ENCODE measurements around the gene RAB40C.

The RAB40C gene

GRCh38 chr16:589658-590187 lies at the start of gene RAB40C:
TSS of gene RAB40C (plus strand) at chr16:590066. CDS start at chr16:590292, 226 bp downstream.
- DNase-seq, result peak; percentile 97

DNA sequence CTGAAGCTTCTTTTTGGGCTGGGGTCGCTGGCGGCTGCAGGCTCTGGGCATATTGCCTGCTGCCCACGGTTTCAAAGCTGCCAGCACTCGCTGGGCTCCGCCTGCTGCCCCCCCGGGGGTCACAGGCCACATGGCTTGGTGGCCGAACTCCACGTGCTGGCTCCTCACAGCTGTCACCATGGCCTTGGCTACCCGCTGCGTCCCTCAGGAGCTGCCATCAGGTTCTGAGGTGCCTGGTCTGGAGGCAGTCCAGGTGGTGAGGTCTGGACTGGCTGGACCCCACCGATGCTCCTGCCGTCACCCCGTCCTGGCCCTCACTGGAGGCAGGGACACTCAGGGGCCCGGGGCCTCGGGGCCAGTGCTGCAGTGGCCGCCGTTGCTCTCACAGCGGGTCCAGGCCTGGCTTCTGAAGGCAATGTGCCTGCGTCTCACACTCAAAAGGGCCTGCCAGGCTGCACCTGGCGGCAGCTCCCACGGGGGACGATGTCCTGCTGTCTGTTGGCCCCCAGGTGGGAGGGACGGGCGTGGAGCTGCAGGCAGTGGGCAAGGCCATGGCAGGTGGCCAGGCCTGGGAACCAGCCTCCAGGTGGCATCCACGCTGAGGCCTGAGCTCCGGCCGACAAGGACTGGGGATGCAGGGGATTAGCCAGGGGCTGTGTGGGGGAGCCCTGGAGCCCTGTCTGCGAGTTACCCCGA lies 49.1 kb upstream of the RAB40C start:
- DNase-seq, result no peak

DNA sequence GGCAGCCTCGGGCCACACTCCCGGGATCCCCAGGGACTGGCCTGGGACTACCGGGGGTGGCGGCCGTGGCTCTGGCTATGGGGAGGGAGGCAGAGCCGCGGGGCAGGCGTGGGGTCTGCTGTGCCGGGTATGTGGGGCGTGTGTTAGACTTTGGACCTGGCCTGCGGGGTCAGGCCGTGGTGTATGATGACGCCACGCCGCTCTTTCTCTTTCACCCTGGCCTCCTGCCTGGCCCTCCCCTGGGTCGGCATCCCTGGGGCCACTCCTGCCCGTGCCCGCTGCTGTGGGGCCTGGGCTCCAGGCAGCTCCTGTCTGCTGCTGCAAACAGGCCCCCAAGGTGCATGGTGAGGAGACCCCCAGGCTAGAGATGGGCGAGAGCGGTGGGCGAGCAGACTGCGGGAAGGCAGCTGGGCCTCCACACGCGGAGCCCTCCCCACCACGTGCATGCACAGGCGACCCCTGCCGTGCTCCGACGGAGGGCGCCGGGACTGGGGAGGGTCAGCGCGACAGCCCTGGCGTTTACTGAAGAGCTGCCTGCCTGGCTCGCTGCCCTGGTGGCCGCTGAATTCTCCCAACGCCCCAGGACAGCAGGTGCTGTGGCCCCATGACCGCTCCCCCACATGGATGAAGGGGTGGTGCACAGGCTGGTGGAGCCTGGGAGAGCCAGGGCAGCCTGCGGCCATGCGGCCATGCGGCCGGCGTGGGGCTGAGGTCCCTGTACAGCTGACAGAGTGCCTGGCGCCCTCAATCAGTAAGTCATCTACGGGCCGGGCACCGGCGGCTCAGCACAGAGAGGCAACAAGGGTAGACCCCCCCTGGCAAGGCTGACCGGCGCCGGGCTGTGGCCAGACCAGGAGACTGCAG lies 46.3 kb upstream of the RAB40C start:
- no peak for DNase-seq

- DNase-seq, result no peak
Measured at GRCh38 chr16:544517-544916, 45.3 kb upstream of the RAB40C start.

DNA sequence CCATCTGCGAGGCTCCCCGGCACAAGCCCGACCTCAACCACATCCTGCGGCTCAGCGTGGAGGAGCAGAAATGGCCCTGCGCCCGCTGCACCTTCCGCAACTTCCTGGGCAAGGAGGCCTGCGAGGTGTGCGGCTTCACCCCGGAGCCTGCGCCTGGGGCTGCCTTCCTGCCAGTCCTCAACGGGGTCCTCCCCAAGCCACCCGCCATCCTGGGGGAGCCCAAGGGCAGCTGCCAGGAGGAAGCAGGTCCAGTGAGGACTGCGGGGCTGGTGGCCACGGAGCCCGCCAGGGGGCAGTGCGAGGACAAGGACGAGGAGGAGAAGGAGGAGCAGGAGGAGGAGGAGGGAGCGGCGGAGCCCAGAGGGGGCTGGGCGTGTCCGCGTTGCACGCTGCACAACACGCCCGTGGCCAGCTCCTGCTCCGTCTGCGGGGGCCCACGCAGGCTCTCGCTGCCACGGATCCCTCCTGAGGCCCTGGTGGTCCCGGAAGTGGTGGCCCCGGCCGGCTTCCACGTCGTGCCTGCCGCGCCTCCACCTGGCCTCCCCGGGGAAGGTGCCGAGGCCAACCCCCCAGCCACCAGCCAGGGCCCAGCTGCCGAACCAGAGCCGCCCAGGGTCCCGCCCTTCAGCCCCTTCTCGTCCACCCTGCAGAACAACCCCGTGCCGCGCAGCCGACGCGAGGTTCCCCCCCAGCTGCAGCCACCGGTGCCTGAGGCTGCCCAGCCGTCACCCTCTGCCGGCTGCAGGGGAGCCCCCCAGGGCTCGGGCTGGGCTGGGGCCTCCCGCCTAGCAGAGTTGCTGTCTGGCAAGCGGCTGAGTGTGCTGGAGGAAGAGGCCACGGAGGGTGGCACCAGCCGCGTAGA lies 42.7 kb upstream of the RAB40C start:
- no peak for DNase-seq

DNA sequence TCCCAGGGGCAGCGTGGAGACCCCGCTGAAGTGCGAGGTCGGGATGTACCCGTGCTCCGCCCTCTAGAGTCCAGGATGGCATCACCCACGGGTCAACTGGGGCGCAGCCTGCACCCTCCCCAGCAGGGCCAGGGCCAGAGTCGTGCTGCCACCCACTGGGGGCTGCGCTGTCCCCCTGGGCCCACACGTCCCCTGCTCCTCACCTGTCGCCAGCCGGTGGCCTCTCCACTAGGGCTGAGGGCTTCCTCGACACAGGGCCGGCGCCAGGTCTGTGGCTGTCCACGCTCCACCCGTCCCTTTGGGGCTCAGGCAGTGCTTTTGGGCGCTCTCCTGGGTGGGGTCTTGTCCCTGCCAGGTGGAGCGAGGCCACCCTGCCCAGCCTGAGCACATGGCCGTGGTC lies 41.3 kb upstream of the RAB40C start:
- no peak for DNase-seq

- DNase-seq, result no peak
Measured at GRCh38 chr16:549544-550263, 40.2 kb upstream of the RAB40C start.

- no peak for DNase-seq
Measured at GRCh38 chr16:551210-551609, 38.7 kb upstream of the RAB40C start.

- DNase-seq, result no peak
Measured at GRCh38 chr16:552171-552570, 37.7 kb upstream of the RAB40C start.

- no peak for DNase-seq
Measured at GRCh38 chr16:553601-554296, 36.1 kb upstream of the RAB40C start.

- no peak for DNase-seq
Measured at GRCh38 chr16:554297-554621, 35.6 kb upstream of the RAB40C start.

DNA sequence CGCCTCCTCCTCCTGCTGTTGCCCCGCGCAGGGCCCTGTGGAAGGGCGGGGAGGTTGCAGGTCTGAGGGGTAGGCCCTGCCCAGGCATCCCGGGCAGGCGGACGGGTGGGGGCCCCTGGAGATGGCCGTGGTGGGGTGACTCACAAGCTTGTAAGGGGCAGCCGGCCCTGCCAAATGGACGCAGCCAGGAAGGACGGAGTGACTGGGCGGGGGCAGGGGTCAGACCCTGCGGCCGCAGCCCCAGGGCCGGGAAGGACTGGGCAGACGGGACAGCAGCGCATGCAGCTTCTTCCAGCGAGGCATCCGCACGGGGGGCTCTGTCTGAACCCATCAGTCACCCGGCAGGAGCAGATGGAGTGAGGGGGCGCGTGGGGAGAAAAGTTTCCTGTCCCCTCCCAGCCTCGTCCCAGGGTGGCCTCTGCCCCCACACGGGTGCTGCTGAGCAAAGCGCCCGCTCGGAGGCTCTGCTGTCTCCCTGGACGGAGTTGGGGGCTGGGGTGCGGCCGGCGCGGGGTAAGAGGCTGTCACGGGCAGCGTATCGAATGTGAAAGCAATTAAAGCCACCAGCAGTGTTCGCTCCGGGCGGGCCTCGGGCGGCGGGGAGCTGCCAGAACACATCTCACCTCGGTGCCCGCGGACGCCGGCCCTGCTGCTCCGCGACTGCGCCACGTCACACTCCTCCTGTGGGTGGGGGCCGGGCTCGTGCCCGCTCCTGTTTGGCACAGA lies 35.1 kb upstream of the RAB40C start:
- peak; percentile 68 for DNase-seq

DNA sequence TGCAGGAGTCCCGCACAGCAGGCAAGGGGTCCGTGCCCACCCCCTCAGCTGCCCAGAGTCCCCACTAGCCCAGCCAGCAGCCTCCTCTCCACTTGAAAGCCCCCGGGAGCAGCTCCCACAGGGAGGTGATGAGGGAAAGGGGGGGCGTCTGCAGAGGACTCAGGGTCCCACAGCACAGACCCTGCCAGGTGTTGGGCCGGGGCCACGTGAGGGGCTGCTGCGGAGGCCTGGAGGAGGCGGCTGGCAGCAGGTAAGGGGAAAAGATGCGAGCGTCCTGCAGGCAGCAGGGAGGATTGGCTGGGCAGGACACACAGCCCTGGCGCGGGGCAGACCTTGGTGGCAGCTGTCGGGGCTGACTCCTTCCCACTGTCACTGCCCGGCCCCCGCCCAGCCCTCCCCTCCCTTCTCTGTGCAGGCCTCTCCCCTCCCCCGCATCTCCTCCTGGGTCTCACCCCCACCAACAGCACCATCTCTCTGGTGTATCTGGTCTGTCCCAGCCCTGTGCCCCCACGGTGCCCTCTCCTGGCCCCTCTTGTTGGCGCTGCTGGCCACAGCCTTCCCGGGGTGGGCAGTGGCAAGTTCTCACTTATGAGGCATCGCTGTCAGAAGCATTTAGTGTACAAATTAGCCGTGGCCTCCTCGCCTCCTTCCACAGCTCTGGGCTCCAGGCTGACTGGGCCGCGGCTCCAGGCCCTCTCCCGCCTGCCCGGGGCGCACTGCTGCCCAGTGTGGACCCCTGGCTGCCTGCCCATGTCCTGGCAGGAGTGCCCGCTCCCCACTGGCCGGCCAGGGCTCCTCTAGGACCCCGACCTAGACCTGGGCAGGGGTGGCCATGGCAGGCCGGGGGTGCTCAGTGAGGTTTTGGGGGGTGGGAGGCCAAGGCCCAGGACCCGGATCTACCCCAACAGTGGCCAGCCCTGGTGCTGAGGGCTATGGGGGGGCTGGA lies 34.1 kb upstream of the RAB40C start:
- DNase-seq, result no peak

DNA sequence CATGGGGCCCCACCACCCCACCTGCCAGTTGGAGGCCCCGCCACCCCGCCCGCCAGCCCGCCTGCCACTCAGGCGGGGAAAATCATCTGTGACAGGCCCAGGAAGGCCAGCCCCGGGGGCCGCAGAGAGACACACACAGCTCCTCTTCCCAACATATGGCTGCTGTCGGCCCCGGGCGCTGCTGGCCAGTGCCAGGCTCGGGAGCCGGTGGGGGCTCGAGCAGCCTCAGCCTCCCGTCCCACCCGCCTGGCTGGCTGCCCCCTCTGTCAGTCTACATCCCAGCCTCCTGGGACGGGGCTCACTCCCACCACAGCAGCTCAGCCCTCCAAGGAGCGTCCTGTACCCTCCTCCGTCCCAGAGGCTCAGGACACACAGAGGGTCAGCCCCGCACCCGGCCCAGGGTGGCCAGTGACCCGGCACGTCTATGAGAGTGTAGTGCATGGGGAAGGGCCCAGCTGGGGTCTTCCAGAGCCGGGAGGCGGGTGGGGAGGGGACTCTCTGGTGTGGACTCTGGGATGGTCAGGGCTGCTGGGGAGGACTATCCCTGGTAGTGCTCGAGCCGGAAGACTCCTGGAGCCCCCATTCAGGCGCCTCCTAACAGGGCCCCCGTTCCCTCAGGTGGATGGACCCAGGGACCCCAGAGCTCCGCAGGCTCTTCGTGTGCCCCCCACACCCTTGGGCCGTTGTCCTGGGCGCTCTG lies 33.2 kb upstream of the RAB40C start:
- DNase-seq, result no peak

DNA sequence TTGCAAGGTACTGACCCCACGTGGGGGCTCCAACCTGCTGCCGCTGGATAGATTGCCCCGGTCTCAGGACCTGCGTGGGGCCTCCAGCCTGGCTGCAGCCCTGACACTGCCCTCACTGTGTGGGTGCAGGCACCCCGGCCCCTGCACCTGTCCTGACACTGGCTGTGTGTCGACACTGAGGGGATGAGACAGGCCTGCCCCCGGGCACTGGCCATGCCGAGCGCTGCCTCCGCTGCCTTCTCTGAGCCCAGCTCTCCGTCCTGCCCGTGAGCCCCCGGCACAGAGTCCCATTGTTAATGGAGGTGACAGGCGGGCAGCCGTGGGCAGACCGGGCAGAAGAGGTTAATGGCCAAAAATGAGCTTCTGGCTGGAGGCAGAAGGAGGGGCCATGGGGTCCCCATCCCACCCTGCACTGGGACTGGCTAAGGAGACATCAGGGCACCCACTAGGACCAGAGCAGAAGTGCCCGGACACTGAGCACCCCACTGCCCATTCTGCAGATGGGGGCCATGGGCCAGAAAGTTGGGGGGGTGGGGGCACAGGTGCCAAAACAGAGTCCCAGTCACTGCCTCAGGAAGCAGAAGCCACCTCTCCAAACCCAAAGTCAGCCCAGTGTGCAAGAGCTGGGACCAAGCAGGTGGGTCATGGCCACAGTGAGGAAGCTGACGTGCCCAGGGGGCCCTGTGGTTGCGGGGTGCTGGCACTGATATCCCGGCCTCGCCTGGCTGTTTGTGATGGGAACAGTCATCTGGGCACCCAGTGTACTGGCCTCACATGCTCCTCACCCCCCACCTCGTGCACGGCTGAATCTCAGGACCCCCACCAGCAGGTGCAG lies 32.2 kb upstream of the RAB40C start:
- DNase-seq, result no peak

DNA sequence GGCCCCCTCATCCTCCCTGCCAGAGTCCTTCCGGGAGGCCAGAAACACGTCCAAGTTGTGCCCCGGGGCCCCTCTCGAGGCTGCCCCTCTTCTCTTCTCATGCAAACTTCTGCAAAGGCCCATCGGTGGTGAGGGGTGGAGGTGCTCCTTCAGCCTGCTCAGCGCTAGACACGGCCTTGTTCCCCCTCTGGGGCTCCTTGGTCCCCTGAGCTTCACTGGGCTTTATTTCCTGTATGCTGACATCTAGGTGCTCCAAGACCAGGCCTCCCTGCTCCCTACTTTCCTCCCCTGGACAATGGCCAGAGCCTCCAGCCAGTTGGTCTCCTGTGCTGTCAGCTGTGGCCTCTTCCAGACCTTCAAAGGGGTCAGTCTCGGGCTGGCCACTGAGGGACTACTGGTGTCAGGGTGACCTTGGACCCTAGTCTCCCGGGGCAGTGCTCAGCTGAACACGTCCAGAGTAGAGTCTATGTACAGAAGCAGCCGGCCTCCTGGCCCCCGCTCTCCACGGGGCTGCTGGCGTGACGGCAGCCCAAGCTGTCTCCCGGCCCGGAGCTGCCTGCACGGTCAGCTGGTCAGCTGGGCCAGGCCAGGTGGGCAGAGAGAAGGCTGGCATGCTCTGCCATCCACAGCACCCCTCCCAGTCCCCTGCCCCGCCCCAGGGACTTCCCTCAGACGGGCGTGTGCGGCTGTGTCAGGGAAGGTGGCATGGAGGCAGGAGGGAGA lies 31.4 kb upstream of the RAB40C start:
- no peak for DNase-seq

DNA sequence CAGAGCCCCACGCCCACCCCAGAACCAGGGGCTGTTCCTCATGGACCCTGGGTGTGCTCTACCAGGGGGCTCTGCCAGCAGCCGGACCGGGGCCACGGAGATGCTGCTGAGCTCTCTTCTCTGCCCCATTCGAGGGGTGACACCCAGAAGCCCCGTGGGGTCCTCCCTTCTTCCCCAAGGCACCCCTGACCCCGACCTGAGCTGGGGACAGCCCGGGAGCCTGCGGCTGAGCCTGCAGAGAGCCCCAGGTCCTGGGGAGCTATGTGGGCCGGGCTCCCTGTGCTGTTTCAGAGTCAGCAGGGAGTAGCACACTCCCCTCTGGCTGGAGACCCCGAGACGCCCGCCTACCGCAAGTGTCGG lies 30.9 kb upstream of the RAB40C start:
- DNase-seq, result no peak

All from EL (cell line).